Activated B cell treated with CpG ODN at 0.5 μM for 24 hours (primary cell): ENCODE data around the gene CABLES1. TPM values are rescaled to one million over a fixed set of nuclear protein-coding genes. Genes with fewer than 3 reads are reported as not detected.

Experiments used
- ATAC-seq: fragments of 200-7000 bp; cut with Tn5 transposase; one replicate; pipeline ENCODE4 v1.10.0; 2021; ENCODE audit warnings: low read depth, mild to moderate bottlenecking, moderate library complexity
- CTCF ChIA-PET: fragments of 350-600 bp; sonication (Branson Sonifier 250); formaldehyde crosslinking; loops from one replicate; lab custom pipeline; 2021; ENCODE audit warnings: antibody characterized with exemption; lab: Charles Lee
- POLR2A ChIA-PET: fragments of 350-600 bp; sonication (Branson Sonifier 250); formaldehyde crosslinking; loops from one replicate; lab custom pipeline; 2021; ENCODE audit warnings: antibody characterized with exemption; lab: Charles Lee
- DNase-seq: peaks from one replicate; pipeline ENCODE4 v3.0.0; 2022
- H3K27ac Mint-ChIP-seq: one replicate; pipeline ENCODE4 v1.8.0; 2020; ENCODE audit warnings: mixed read lengths
- H3K27me3 Mint-ChIP-seq: one replicate; pipeline ENCODE4 v1.8.0; 2021; ENCODE audit warnings: mixed read lengths
- H3K36me3 Mint-ChIP-seq: one replicate; pipeline ENCODE4 v1.8.0; 2021; ENCODE audit warnings: low read depth, mixed read lengths
- H3K4me1 Mint-ChIP-seq: one replicate; pipeline ENCODE4 v1.8.0; 2021; ENCODE audit warnings: mixed read lengths
- H3K4me3 Mint-ChIP-seq: one replicate; pipeline ENCODE4 v1.8.0; 2020; ENCODE audit warnings: mild to moderate bottlenecking, mixed read lengths
- H3K9me3 Mint-ChIP-seq: one replicate; pipeline ENCODE4 v1.8.0; 2020; ENCODE audit warnings: mixed read lengths
- intact Hi-C: fragments of 100-400 bp; cut with micrococcal nuclease; formaldehyde crosslinking; loops from one replicate; pipeline ENCODE4 v1.15.1; 2024
- total RNA-seq: library from RNA; stranded (reverse); gene quantifications from 2 replicates; pipeline ENCODE4 v1.2.3, GENCODE V29; 2022
- TF ChIP-seq, protein P1 (sequence below): fragments of 200-600 bp; IDR thresholded peaks from one replicate; pipeline ENCODE4 v1.8.0; 2022; ENCODE audit warnings: antibody characterized with exemption, mild to moderate bottlenecking

Gene CABLES1
- total RNA-seq, 1 donor from 2014 or later: 32.3 TPM

GRCh38 chr18:23302511-23302850, 167.2 kb downstream of the CABLES1 start:
- Mint-ChIP-seq H3K4me1 (no peaks in the 10 kb centered on the region), H3K27ac (no peak overlapping the region), H3K9me3 (no peaks in the 10 kb centered on the region), H3K4me3 (no peak overlapping the region), H3K36me3 (peaks cover 22% of the 10 kb centered on the region), H3K27me3 (no peaks in the 10 kb centered on the region)
- ChIA-PET CTCF (no interaction called here), POLR2A (no interaction called here)
- TF ChIP-seq, protein P1, sequence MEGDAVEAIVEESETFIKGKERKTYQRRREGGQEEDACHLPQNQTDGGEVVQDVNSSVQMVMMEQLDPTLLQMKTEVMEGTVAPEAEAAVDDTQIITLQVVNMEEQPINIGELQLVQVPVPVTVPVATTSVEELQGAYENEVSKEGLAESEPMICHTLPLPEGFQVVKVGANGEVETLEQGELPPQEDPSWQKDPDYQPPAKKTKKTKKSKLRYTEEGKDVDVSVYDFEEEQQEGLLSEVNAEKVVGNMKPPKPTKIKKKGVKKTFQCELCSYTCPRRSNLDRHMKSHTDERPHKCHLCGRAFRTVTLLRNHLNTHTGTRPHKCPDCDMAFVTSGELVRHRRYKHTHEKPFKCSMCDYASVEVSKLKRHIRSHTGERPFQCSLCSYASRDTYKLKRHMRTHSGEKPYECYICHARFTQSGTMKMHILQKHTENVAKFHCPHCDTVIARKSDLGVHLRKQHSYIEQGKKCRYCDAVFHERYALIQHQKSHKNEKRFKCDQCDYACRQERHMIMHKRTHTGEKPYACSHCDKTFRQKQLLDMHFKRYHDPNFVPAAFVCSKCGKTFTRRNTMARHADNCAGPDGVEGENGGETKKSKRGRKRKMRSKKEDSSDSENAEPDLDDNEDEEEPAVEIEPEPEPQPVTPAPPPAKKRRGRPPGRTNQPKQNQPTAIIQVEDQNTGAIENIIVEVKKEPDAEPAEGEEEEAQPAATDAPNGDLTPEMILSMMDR: no peak
- ATAC-seq (no peak), DNase-seq (no peak)
- intact Hi-C loops: no loop called here

DNA sequence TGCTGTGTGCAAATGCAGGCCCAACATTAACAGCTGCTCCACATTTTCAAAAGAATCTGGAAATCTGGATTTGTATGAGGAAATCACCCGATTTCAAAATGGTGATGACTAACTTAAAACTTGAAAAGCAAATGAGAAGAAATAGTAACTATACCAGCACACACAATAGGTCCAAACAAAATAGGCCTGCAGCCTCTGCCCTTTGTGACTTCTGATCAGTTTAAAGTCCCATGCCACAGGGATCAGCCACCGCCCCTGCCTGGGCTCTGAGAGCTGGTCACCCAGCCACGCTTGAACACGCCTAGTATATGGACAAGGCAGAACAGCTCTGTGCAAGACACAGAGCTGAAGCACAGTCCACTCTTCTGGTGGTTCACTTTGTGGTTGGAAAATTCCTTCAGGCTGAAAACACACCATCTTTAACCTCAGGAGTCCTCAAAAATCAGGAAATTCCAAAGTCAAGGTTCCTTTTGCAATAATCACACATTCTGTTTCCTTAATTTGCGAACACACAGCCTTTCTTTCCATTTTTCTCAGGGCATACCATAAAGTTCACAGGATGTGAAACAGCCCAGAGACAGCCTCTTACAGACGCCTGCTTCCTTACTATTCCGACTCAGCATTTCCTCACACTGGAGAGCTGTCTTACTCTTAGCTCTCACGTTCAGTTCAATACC, 167.7 kb downstream of the CABLES1 start:
- intact Hi-C loops: no loop called here
- Mint-ChIP-seq H3K9me3 (no peaks in the 10 kb centered on the region), H3K4me3 (no peak overlapping the region), H3K4me1 (peaks cover 3% of the 10 kb centered on the region), H3K27me3 (no peaks in the 10 kb centered on the region), H3K27ac (no peak overlapping the region), H3K36me3 (peaks cover 19% of the 10 kb centered on the region)
- ChIA-PET CTCF (no interaction called here), POLR2A (no interaction called here)
- ATAC-seq: no peak
- TF ChIP-seq, protein P1: no peak
- no peak for DNase-seq

- Mint-ChIP-seq H3K36me3 (peaks cover 16% of the 10 kb centered on the region), H3K27ac (no peak overlapping the region), H3K27me3 (no peaks in the 10 kb centered on the region), H3K9me3 (no peaks in the 10 kb centered on the region), H3K4me3 (no peak overlapping the region), H3K4me1 (peaks cover 10% of the 10 kb centered on the region)
- DNase-seq (no peak), ATAC-seq (no peak)
- intact Hi-C loops: no loop called here
- TF ChIP-seq, protein P1: no peak
- CTCF ChIA-PET: no interaction called here
- POLR2A ChIA-PET: no interaction called here
These were observed 171.5 kb downstream of the CABLES1 start for GRCh38 chr18:23306822-23307221.

DNA sequence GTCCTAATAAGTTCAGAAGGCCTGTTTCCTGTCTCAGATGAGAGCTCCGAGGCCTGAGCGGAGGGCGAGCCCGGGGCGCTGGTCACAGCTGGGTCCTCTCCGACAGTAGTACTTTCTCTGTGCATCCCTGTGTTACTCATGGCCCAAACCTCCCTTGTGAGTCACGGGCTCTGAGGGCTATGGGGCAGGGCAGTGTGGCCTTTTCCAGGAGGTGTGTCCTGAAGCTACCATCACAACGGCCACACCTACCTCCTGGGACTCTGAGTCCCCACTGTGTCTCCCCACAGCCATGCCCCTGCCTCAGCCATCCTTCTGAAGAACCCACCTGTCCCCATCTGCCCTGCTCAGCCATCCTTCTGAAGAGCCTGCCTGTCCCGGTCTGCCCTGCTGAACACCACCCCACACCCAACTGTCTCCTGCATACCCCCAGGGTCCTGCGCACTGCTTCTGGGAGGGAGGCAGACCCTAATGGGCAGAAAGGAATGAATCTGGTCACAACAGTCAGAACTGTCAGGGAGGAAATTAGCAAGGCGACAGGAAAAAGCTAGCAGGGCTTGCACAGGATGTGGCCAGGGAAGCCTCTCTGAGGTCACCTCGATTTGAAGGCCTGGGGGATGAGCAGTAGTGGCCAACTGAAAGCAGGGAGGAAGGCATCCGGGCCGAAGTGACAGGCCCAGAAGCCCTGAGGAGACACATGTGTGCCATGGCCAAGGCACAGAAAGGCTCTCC, 172.4 kb downstream of the CABLES1 start:
- ChIA-PET CTCF (no interaction called here), POLR2A (no interaction called here)
- intact Hi-C loops: no loop called here
- ATAC-seq (no peak), DNase-seq (no peak)
- Mint-ChIP-seq H3K27ac (no peak overlapping the region), H3K36me3 (peaks cover 14% of the 10 kb centered on the region), H3K4me1 (peaks cover 10% of the 10 kb centered on the region), H3K27me3 (no peaks in the 10 kb centered on the region), H3K4me3 (no peak overlapping the region), H3K9me3 (no peaks in the 10 kb centered on the region)
- TF ChIP-seq, protein P1: no peak

Other genes starting within 250 kb of the CABLES1 start
- 29.1 and 29.3 TPM in 2 replicates for gene RBBP8, start 202.2 kb upstream of the CABLES1 start, total RNA-seq